ENCODE measurements around the gene OR5H1.

GRCh38 chr3:98086873-98087272 is 43.6 kb upstream of the OR5H1 start, which contains the start of gene OR5AC2:
- TF ChIP-seq CTCF (IDR thresholded peaks at IDR 0.05) (no peak), POLR2A (IDR thresholded peaks at IDR 0.05) (no peak)
